Colon (tissue), 2 donors: ENCODE measurements around the gene SLC1A6.
"Not testable (repeated sequence)": the region's sequence is repeated elsewhere in the genome, so short reads cannot be mapped to it uniquely, and the experiment has no call there.

Experiments used
- FAIRE-seq: peaks from 2 replicates; lab custom pipeline; 2012; peaks lifted over from hg19 to GRCh38; lab: Jason Lieb, UNC
- donor health status: control.
- donor health status: control.

The SLC1A6 gene

DNA sequence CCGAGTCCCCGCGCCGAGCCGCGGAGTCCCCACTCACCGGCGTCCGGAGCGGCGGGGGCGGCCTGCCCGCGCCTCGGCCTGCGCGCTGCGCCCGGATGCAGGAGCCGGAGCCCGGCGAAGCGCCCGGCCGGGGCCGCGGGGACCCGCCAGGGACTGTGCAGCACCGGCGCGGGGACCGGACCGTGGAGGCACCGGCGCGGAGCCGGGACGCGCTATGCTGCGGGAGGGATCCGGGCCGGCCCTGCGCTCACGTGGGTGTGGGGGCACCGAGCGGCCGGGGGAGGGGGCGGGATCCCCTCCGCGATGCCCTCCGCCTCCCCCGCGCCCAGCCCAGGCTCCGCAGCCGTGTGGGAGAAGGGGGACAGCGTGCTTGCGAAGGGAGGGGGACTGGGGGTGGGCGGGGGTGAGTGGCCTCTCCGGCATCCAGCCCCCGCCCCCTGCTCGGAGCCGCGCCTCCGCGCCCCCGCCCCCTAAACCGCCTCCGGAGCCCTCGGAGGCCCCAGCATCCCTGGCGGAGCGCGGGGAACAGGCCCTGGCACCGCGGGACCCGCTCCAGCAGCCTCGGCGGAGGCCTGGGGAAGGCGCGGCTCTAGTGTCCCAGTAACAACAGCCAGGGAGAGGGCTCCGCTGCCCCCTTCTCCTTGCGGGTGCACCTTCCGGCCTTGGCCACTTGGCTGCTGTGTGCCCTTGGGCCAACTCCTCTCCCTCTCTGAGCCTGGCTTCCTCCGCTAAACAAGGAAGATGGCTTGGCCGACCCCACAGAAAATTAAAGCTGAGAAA lies at the start of gene SLC1A6:
SLC1A6 (minus strand) TSS at position 389 of the 780 bp plus-strand sequence. CDS start 6,954 bp downstream, outside the sequence.
- FAIRE-seq: no peak

DNA sequence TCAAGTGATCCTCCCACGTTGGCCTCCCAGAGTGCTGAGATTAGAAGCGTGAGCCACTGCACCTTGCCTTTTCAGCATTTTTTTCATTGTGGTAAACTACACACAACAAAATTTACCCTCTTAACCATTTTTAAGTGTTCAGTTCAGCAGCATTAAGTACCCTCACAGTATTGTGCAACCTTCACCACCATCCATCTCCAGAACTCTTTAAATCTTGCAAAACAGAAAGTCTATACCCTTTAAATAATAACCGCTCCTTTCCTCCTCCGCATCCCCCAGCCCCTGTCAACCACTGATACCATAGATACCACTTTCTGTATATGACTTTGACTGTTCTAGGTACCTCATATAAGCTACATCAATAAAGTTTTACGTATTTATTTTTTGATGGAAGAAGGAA lies 48.8 kb upstream of the SLC1A6 start:
- FAIRE-seq: no peak

DNA sequence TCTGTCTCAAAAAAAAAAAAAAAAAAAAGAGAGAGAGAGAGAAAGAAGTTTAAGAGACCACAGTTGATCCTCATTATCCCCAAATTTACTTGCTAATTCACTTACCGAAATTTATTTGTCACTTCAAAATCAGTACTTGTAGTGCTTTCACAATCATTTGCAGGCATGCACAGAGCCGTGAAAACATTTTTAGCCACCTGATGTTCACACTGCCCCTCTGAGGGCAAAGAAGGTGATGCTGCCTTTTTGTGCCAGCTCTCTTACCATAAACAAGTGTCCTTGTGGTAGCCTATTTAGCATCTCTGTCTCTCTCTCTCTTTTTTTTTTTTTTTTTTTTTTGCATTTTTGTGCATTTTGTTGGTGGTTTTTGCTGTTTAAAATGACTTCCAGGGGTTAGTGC lies 45.6 kb upstream of the SLC1A6 start:
- FAIRE-seq: no peak

DNA sequence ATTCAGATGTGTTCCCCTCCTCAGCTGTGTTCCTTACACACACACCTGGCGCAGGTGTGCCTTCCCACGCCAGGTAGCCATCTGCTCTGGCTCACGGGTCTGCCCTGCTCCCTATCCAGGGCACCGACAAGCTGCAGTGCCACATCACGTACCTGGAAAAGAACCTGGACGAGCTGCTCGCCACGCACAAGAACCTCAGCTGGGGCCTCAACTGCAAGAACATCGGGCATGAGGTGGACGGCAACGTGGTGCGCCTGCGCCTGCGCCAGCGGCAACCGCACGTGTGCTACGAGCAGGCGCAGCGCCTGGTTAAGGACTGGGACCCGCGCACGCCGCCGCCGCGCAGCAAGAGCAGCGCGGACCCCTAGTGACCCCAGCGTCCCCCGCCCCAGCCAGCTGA lies 43.1 kb upstream of the SLC1A6 start:
- no peak for FAIRE-seq

DNA sequence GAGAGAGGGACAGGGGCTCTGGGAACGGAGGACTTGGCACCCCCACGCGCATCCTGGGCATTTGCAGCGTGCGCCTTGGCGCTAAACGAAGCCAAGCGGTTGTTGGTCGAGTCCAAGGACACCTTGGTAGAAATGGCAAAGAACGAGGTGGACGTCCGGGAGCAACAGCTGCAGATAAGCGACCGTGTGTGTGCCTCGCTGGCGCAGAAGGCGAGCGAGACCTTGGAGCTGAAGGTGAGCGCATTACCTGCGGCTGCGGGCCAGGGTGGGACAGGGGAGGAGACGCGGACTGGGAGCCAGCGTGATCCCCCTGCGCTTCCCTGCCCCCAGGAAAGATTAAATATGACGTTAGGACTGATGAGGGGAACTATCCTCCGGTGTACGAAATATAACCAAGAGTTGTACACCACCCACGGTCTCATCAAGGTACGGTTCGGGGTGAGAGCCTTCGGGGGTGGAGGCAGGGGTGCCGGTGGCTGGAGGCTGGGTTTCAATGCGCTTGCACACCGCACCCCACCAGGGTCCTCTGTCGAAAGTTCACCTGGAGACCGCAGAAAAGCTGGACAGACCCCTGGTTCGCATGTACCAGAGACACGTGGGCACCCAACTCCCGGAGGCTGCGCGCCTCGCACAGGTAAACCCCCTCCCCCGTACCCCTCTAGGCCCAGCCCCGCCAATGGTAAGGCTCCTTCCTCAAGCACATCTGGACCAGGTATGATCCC lies 41.8 kb upstream of the SLC1A6 start:
- no peak for FAIRE-seq

DNA sequence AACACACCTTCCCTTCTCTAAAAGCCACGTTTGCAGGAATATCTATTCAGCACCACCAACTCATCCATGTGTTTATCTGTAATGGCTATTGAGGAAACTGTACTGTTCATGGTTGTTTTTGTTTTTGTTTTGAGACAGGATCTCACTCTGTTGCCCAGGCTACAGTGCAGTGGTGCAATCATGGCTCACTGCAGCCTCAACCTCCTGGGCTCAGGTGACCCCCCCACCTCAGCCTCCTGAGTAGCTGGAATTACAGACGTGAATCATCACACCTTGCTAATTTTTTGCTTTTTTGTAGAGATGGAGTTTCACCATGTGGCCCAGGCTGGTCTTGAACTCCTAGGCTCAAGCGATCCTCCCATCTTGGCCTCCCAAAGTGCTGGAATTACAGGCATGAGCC lies 39.2 kb upstream of the SLC1A6 start:
- FAIRE-seq: not testable (repeated sequence)

DNA sequence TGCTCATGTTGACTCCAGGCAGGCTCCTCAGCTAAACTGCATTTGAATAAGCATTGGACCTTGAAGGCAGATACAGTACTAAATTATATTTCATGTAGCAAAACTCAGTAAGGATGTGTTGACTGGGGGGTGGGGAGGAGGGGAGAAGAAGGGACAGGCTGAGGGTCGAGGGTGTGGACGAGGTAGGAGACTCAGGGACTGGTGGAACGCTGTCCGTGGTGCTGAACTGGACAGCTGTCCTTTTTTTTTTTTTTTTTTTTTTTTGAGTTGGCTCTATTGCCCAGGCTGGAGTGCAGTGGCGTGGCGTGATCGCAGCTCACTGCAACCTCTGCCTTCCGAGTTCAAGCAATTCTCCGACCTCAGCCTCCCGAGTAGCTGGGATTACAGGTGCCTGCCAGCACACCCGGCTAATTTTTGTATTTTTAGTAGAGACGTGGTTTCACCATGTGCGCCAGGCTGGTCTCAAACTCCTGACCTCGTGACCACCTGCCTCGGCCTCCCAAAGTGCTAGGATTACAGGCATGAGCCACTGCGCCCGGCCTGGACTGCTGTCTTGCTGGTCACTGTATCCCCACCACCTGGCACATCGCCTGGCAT lies 36.4 kb upstream of the SLC1A6 start:
- no peak for FAIRE-seq

DNA sequence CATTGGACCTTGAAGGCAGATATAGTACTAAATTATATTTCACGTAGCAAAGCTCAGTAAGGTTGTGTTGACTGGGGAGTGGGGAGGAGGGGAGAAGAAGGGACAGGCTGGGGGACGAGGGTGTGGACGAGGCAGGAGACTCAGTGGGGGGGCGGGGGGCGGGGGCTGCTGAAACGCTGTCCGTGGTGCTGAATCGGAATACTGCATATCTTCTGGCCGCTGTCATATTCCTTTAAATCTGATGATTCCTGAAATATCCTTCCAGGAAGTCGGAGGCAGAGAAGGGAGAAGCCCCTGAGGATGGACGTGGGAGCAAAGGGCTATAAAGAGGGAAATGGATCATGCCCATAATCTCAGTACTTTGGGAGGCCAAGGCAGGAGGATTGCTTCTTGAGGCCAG lies 34.9 kb upstream of the SLC1A6 start:
- FAIRE-seq: no peak

DNA sequence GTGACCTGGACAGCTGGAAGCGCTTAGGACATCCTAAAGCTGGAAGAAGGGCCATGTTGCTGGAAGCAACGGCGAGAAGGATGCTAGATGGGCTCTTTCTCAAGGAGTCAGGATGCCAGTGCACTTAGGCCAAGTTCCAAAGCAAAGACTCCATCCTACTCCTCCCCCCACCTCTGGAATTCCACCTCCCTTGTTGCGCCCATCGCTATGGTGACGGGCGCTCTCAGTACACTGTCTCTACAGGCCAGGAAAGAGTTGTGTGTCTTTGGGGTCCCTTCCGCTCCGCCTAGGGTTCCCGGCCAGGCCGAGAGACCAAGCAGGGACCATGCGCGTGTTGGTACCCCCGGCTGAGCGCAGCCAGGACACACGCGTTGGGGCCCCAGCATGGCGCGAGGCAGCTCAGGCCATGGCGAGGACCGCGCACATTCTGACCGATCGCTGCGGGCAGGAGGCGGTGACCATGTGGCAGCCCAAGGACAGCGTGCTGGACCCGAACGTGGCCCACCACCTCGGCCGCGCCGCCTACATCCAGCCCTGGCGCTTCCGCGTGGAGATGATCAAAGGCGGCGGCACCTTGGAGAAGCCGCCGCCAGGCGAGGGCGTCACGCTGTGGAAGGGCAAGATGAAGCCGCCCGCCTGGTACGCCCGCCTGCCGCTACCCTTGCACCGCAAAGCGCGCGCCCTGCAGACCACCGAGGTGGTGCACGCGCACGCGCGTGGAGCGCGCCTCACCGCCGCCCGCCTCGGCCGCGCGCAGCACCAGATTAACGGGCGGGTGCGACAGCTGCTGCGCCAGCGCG lies 31.0 kb upstream of the SLC1A6 start:
- FAIRE-seq: no peak

DNA sequence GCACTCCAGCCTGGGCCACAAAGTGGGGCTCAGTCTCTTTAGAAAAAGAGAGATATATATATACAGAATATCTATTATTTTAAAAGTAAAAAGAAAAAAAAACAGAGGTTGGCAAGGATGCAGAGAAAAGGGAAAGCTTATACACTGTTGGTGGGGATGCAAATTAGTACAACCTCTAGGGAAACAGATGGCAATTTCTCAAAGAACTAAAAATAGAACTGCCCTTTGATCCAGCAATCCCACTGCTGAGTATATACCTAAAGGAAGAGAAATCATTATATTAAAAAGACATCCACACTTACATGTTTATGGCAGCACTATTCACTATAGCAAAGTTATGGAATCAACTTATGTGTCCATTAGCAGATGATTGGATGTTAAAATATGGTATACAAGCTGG lies 28.6 kb upstream of the SLC1A6 start:
- no peak for FAIRE-seq

DNA sequence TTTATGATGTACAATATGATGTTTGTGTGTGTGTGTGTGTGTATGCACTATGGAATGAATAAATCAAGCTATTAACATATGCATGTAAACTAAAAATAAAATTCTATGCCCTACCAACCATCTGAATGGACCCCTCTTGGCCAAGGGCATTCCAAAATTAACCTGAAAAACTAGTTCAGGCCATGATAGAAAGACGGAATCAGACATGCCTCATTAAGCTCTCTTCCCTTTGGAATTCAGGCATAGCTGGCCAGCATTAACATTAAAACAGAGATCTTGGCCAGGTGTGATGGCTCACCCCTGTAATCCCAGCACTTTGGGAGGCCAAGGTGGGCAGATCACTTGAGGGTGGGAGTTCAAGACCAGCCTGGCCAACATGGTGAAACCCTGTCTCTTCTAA lies 18.3 kb upstream of the SLC1A6 start:
- no peak for FAIRE-seq

DNA sequence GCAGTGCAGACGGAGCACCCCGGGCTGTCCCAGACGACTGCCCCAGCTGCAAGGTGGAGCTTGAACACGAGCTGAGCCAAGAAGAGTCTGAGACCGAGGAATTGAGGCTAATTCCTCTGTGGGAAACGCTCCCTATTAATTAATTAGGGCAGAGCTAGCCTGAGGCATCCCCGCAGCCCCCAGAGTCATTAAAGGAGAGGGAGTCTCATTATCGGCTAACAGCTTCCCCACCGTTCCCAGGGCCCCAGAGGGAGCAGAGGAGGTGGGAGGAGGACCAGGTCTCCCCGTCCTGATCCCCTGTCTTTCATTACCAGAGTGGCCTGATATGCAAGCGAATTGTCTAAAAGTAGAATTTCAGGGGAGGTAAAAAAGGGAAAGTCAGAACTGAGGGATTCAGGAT lies 13.1 kb upstream of the SLC1A6 start:
- no peak for FAIRE-seq

DNA sequence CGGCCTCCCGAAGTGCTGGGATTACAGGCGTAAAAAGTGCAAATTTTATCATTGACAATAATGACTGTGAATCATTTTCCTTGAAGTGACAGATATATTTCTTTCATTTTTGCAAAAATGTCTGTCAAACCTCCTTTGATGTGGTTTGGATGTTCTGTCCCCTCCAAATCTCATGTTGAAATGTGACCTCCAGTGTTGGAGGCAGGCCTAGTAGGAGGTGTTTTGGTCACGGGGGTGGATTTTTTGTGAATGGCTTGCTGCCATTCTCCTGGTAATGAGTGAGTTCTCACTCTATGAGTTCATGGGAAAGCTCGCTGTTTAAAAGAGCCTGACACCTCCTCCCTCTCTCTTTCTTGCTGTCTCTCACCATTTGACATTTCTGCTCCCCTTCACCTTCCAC lies 5.5 kb upstream of the SLC1A6 start:
- no peak for FAIRE-seq

DNA sequence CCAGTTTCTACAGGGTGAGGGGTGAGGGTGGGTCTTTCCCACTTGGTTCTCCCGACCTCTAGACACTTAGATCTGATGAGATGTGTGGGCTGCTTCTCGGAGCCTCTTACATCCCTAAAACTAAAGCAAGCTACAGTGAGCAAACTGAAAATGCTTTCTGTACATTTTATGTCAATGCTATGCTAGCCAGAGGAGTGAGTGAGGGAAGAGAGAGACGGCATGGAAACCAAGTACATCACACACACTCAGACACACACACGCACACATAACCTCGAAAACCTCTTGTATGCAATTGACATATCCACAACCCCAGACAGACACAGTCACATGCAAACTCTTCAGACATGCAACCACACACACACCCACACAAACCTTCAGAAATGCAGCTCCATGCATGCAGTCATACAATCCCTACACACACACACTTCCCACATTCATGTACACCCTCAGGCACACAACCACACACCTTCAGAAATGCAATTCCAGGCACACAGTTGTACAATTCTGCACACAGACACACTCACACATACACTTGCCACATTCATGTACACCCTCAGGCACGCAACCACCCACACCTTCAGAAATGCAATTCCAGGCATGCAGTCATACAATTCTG lies 1.4 kb downstream of the SLC1A6 start:
- FAIRE-seq: no peak

DNA sequence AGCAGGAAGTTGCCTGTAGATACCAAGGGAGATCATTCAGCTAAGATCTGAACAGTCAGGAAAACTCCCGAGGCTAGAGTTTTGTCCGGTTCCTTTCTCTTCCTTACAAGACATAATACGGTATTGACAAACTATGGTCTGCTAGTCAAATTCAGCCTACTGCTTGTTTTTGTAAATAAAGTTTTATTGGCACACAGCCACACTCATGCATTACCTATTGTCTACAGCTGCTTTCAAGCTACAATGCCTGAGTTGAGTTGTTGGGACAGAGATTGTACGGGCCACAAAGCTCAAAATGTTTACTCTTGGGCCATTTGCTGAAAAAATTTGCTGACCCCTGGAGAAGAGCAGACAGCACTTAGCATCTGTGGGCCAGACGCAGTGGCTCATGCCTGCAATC lies 2.5 kb downstream of the SLC1A6 start:
- FAIRE-seq: no peak

DNA sequence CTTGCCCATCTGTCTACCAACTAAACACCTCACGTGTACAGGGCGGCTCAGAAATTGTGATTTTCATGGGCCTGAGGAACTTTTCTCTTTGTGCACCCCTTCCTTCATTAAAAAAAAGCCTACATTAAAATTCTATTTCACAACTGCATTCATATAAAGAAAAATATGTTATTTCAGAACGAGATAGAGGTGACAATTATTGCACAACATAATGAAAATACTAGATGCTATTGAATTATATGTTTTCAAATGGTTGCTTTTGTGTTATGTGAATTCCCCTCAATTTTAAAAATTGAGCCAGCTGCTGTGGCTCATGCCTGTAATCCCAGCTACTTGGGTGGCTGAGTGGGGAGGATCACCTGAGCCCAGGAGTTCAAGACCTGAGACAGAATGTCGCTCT lies 5.2 kb downstream of the SLC1A6 start:
- no peak for FAIRE-seq

DNA sequence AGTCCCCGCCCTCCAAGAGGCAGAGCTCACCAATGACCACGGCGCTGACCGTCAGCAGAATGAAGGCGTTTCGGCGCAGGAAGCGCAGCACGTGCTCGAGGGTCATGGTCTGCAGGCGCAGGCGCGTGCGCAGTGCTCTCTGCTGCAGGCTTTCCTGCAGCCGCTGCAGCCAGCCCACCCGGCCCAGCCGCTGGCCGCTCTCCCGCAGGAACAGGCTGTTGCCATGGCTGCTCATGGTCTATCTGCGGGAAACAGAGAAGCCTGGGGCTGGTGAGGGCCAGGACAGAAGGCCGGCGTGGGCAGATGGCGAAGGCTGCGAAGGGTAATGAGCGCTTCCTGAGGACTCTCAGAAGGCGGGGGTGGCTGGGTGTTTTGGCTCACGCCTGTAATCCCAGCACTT lies 7.0 kb downstream of the SLC1A6 start:
- no peak for FAIRE-seq

DNA sequence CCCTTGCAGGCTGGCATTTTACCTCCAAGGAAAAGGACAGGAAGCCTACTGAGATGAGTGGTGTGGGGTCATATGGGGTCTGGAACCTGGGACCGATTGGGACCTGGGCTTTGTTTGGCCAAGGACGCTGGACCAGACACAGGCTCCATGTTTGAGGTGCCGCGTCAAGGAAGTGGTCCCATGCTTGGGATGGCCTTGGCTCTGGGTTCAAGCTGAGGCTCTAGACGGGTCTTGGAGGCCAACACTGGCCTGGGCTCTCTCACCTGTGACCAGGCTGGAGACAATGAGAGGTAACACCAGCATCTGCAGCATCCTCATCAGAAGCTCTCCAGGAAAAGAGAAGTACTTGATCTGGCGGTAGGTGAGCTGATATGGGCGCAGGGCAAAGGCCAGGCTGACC lies 8.2 kb downstream of the SLC1A6 start:
- no peak for FAIRE-seq

DNA sequence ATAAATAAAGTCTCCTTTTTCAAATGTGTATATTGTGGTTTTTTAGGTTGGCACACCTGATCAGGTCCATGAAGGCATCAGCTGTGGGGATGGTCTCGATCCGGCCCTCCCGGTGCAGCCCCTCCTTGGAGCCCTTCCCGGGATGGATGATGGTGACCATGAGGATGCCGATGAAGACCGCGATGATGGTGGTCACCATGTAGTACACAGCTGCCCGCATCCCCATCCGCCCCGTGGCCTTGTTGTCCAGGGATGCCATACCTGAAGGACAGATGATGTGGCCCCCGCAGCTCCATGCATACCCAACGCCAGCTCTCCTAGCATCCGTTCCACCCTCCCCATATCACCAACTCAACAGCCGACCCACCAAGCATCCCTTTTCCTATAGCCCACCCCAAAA lies 11.4 kb downstream of the SLC1A6 start:
- FAIRE-seq: no peak

DNA sequence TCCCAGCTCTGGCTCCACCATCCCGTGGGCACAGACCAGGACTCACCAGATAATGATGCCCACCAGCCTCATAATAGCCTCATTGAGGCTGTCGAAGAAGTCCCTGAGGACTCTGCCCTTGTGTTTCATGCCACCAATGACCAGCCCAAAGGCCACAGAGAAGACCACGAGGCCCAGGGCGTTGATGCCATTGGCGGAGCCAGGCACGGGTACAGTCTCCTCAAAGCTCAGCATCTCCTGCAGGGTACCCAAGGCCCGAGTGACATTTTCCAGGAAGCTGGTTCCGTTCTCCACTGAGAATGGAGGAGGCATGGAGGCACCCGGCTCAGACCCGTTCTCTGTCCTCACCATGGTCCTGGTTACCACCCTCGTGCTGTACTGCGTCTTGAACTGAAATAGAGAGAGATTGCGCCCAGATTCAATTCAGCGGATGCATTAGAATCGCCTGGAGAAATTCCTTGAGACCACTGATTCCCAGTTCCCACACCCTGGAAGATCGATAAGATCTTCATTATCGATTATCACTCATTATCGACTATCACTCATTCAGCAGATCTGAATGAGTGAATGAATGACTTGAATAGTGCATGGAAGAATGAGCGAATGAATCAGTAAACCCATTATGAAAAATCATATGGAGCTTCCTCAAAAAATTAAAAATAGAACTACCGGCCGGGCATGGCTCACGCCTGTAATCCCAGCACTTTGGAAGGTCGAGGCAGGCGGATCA lies 17.5 kb downstream of the SLC1A6 start:
- no peak for FAIRE-seq

DNA sequence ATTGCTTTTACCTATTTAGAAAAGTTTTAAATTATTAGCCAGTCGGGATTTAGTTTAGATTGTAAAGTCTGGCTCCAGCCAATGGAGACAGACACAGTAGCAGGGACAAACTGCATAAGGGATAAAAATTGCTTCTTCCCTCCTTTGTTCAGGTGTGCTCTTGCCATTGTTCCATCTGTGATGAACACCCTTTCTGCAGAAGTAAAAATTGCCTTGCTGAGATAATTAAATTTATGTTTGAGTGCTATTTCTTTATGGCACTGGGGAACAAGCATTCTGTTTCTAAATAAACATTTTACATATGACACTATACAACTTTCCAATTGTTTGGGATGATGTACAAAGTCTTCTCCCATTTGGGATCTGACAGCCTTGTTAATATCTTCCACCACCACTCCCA lies 20.4 kb downstream of the SLC1A6 start:
- FAIRE-seq: no peak
